ENCODE data around the gene FAM107A.
A peak's percentile ranks its signal among the peaks of the same experiment; 100 is the strongest.

FAM107A gene, protein sequence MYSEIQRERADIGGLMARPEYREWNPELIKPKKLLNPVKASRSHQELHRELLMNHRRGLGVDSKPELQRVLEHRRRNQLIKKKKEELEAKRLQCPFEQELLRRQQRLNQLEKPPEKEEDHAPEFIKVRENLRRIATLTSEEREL

DNA sequence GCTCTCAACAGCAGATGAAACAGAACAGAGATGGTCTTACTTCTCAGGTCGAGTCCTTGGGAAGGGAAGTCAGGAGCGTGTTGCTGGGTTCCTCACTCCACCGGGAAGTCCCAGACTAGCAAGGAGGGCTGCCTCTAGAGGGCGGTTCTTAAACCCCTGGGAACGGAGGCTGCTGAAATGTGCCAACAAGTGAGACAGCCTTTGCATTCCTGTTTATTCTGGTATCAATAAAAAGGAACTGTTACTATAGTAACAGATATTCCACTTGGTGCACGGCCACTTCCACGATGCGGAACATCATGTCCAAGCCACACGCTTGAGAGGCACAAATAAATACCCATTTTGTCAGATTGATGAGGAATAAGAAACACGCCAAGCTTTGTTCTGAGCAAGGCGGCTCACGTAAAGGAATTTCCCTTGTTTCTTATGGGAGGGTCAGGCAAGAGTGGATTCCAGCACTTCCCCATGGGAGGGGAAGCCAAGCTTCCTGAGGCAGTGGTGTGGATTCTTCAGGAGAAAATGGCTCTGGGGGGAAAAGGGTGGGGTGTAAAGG is at the start of gene FAM107A:
Gene FAM107A (minus strand): TSS at position 123 of the 553 bp plus-strand sequence. CDS start 7,531 bp downstream, outside the sequence.
- DNase-seq (ENCODE audit: low read depth) = peak; percentile 40
- H3K4me3 ChIP-seq (ENCODE audit: control insufficient read depth, low read depth, low read length) = no peak within 1 kb of the TSS

DNA sequence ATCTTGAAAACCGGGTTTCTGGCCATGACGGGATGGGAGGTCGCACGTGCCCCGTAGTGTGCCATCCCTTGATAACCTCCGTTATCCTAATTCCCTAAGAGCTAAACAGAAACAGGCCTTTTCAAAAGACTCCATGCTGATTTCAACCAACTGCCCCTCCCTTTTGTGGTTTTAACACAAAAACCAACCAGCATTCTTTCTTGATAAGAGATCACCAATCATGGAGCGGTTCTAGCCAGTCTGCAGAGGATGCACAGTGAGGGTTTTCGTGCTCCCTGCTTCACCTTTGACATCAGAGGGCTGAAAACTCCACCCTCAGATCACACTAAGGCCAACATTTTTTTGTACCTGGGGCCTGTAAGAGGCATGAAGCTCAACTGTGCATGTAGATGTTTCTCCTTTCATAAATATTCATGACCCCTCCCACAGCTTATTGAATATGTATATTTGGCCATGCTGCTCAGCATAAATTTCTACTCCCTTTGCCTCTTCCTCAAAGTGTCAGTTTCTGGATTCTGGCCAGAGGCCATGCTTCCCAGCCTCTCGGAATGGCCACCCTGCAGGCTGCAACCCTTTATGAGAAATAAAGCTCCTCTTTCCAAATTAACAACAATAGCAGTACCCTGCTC is 48.1 kb upstream of the FAM107A start:
- no peak overlapping the region for H3K4me3 ChIP-seq (ENCODE audit: control insufficient read depth, low read depth, low read length)
- DNase-seq (ENCODE audit: low read depth) = no peak
- TF ChIP-seq, protein P1, sequence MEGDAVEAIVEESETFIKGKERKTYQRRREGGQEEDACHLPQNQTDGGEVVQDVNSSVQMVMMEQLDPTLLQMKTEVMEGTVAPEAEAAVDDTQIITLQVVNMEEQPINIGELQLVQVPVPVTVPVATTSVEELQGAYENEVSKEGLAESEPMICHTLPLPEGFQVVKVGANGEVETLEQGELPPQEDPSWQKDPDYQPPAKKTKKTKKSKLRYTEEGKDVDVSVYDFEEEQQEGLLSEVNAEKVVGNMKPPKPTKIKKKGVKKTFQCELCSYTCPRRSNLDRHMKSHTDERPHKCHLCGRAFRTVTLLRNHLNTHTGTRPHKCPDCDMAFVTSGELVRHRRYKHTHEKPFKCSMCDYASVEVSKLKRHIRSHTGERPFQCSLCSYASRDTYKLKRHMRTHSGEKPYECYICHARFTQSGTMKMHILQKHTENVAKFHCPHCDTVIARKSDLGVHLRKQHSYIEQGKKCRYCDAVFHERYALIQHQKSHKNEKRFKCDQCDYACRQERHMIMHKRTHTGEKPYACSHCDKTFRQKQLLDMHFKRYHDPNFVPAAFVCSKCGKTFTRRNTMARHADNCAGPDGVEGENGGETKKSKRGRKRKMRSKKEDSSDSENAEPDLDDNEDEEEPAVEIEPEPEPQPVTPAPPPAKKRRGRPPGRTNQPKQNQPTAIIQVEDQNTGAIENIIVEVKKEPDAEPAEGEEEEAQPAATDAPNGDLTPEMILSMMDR (IDR thresholded peaks at IDR 0.05; ENCODE audit: control insufficient read depth, insufficient read depth, low read depth, low read length, missing control alignments) = no peak

More for the DNA sequence above, at the start of gene FAM107A:
- TF ChIP-seq, protein P1 (IDR thresholded peaks at IDR 0.05; ENCODE audit: control insufficient read depth, insufficient read depth, low read depth, low read length, missing control alignments) = peak; percentile 40

DNA sequence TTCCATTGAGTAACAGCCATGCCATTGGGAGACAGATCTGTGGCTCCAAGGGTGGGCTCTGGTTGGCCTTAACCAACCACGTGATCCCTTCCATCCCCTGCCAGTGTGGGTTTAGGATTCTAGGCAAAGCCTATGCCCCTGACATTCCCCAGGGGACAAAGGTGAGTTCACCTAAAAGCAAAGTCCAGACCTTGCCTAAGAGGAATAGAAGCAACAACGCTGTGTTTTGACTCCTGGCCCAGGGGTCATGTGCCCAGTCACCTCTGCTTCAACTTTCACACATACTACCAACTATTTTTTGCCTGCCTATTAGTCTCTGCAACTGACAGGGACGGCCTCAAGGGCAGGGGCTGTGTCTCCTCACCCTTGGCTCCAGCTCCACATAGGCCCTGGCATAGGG is 47.4 kb upstream of the FAM107A start:
- DNase-seq (ENCODE audit: low read depth) = no peak
- TF ChIP-seq, protein P1 (IDR thresholded peaks at IDR 0.05; ENCODE audit: control insufficient read depth, insufficient read depth, low read depth, low read length, missing control alignments) = no peak
- no peak overlapping the region for H3K4me3 ChIP-seq (ENCODE audit: control insufficient read depth, low read depth, low read length)

- DNase-seq (ENCODE audit: low read depth) = no peak
- H3K4me3 ChIP-seq (ENCODE audit: control insufficient read depth, low read depth, low read length) = no peak overlapping the region
- TF ChIP-seq, protein P1 (IDR thresholded peaks at IDR 0.05; ENCODE audit: control insufficient read depth, insufficient read depth, low read depth, low read length, missing control alignments) = no peak
Measured at GRCh38 chr3:58623961-58624360, 46.8 kb upstream of the FAM107A start.

- H3K4me3 ChIP-seq (ENCODE audit: control insufficient read depth, low read depth, low read length) = no peak overlapping the region
- TF ChIP-seq, protein P1 (IDR thresholded peaks at IDR 0.05; ENCODE audit: control insufficient read depth, insufficient read depth, low read depth, low read length, missing control alignments) = no peak
- no peak for DNase-seq (ENCODE audit: low read depth)
Measured at GRCh38 chr3:58623478-58623877, 46.3 kb upstream of the FAM107A start.

GRCh38 chr3:58622892-58623291 is 45.7 kb upstream of the FAM107A start:
- no peak for DNase-seq (ENCODE audit: low read depth)
- no peak overlapping the region for H3K4me3 ChIP-seq (ENCODE audit: control insufficient read depth, low read depth, low read length)
- TF ChIP-seq, protein P1 (IDR thresholded peaks at IDR 0.05; ENCODE audit: control insufficient read depth, insufficient read depth, low read depth, low read length, missing control alignments) = no peak
